Measurements from ENCODE around the gene WIZ. TPM values are rescaled to one million over a fixed set of nuclear protein-coding genes. Genes with fewer than 3 reads are reported as not detected.

The WIZ gene
- total and polyA plus RNA-seq, 2 of the 8 experiments (the other 6 are each of a cell fraction or from before 2014, with no cell fraction given), result 12.5 to 33.2 TPM

- ChIA-PET POLR2A (ENCODE audit: partially characterized antibody) (interaction anchor here (2.6 to 5.3 kb wide), 3 partner anchors 11 to 18 kb away, joined by 8 to 58 read pairs (median 15); partner anchors contain the start of gene AKAP8L), CTCF (ENCODE audit: partially characterized antibody) (interaction anchor here (0.9 to 7.5 kb wide), 4 partner anchors 11 to 140 kb away, joined by 3 to 48 read pairs (median 6); partner anchors contain the start of gene AKAP8L)
- H2BK5ac ChIP-seq (ENCODE audit: low read depth, low read length), result no peak overlapping the region
- H3K4ac ChIP-seq (replicated peaks; ENCODE audit: insufficient read length, low read depth, low read length), result no peak overlapping the region
- WGBS, 2 experiments (ENCODE audit: extremely low coverage in 1 of 2, insufficient coverage in 1 of 2, insufficient read length in 1 of 2, insufficient replicate concordance in 2 of 2, low coverage in 1 of 2, low lambda C conversion rate in 2 of 2, missing lambda C conversion rate in 1 of 2), result 87% methylated on average over 10 of the region's 10 CpGs; no CpG with 5 or more reads in 1 of the 2 experiments
- no peak overlapping the region for H3K4me2 ChIP-seq (ENCODE audit: insufficient read depth in 1 of 2, low read depth in 2 of 2, low read length in 2 of 2)
- H2AK5ac ChIP-seq (ENCODE audit: low read depth, low read length), result no peak overlapping the region
- H3K14ac ChIP-seq (ENCODE audit: insufficient read length), result no peak overlapping the region
- H3K56ac ChIP-seq (replicated peaks; ENCODE audit: insufficient read length, low read depth, low read length), result no peak overlapping the region
- no peak overlapping the region for H4K91ac ChIP-seq (replicated peaks; ENCODE audit: insufficient read length, low read length)
- H3K4me3 ChIP-seq (ENCODE audit: extremely low read depth in 1 of 4, insufficient read depth in 2 of 4, low read depth in 3 of 4, low read length in 4 of 4), result no peak overlapping the region
- no peak overlapping the region for H3K9ac ChIP-seq (replicated peaks in 1 of 4; ENCODE audit: extremely low read depth in 1 of 4, low read depth in 3 of 4, low read length in 3 of 4)
- H3K18ac ChIP-seq (ENCODE audit: extremely low read depth, low read length), result no peak overlapping the region
- H3K36me3 ChIP-seq (ENCODE audit: control insufficient read depth in 2 of 4, insufficient read depth in 4 of 4, low read length in 3 of 4), result no peaks in the 10 kb centered on the region
- no peaks in the 10 kb centered on the region for H4K20me1 ChIP-seq (replicated peaks in 1 of 2; ENCODE audit: control insufficient read depth in 1 of 2, insufficient read depth in 2 of 2, low read length in 2 of 2)
- no peaks in the 10 kb centered on the region for H3K27me3 ChIP-seq (replicated peaks in 1 of 4; ENCODE audit: control insufficient read depth in 3 of 4, extremely low read depth in 1 of 4, insufficient read depth in 3 of 4, low read length in 3 of 4)
- H3K27ac ChIP-seq (ENCODE audit: low read depth, low read length), result no peak overlapping the region
- H4K5ac ChIP-seq (ENCODE audit: insufficient read length, low read depth, low read length), result no peak overlapping the region
- no peak overlapping the region for H2BK12ac ChIP-seq (ENCODE audit: low read depth, low read length)
- FAIRE-seq, result no peak
- peaks cover 7% of the 10 kb centered on the region for H3K23me2 ChIP-seq (ENCODE audit: low read depth, low read length)
- H2BK15ac ChIP-seq (ENCODE audit: low read length), result no peak overlapping the region
- H3K9me3 ChIP-seq (ENCODE audit: insufficient read depth in 2 of 2, low read depth in 1 of 2, low read length in 1 of 2), result no peaks in the 10 kb centered on the region
- H3K4me1 ChIP-seq (replicated peaks in 1 of 4; ENCODE audit: control insufficient read depth in 3 of 4, insufficient read depth in 4 of 4, low read length in 3 of 4), result peaks cover 0 to 5% (median 3%) of the 10 kb centered on the region in 4 experiments; a peak in 6 of 7 replicates
- no peaks in the 10 kb centered on the region for H3K79me1 ChIP-seq (ENCODE audit: low read depth, low read length)
- H2AFZ ChIP-seq (ENCODE audit: low read length), result no peak overlapping the region
- H4K8ac ChIP-seq (ENCODE audit: extremely low read depth, insufficient read depth, low read length), result no peak overlapping the region; the same call in 1 of the 2 replicates
- no peak for TF ChIP-seq JUN (IDR thresholded peaks at IDR 0.05; ENCODE audit: low read depth, low read length)
- TF ChIP-seq CHD1 (IDR thresholded peaks at IDR 0.05; ENCODE audit: low read depth, low read length), result no peak
- TF ChIP-seq RNF2 (IDR thresholded peaks at IDR 0.05; ENCODE audit: borderline replicate concordance, low read depth, low read length, missing control alignments, poor library complexity, severe bottlenecking), result no peak
- no peak for TF ChIP-seq BCL11A (IDR thresholded peaks at IDR 0.05; ENCODE audit: low read depth in 2 of 2, low read length in 2 of 2)
- no peak for TF ChIP-seq ATF3 (IDR thresholded peaks at IDR 0.05; ENCODE audit: insufficient read depth, low read depth, low read length)
- TF ChIP-seq NRF1 (IDR thresholded peaks at IDR 0.05; ENCODE audit: low read depth, low read length), result no peak
- no peak for TF ChIP-seq SIRT6 (IDR thresholded peaks at IDR 0.05; ENCODE audit: low read length)
- no peak for TF ChIP-seq FOSL1 (IDR thresholded peaks at IDR 0.05; ENCODE audit: insufficient read depth, low read depth, low read length)
- no peak for TF ChIP-seq ATF2 (IDR thresholded peaks at IDR 0.05; ENCODE audit: low read length)
- no peak for TF ChIP-seq SP4 (IDR thresholded peaks at IDR 0.05; ENCODE audit: low read length)
- no peak overlapping the region for H3K23ac ChIP-seq (ENCODE audit: insufficient read length)
- no peak overlapping the region for H2BK120ac ChIP-seq (replicated peaks; ENCODE audit: low read depth, low read length)
- no peak for DNase-seq (ENCODE audit: low read depth in 1 of 2, low spot score in 2 of 2)
- no peak overlapping the region for H2BK20ac ChIP-seq (ENCODE audit: low read length)
- no peaks in the 10 kb centered on the region for H3K79me2 ChIP-seq (ENCODE audit: control insufficient read depth in 1 of 2, insufficient read depth in 2 of 2, low read length in 2 of 2)
Measured at GRCh38 chr19:15437355-15438123, 12.2 kb downstream of the WIZ start.

Measured in H1 (cell line).